Activated T-cell treated with anti-CD3 and anti-CD28 coated beads for 1 hour (primary cell): Measurements from ENCODE around the gene COL4A1.
"Not testable (repeated sequence)": the region's sequence is repeated elsewhere in the genome, so short reads cannot be mapped to it uniquely, and the experiment has no call there.

Experiments used
- DNase-seq: peaks from one replicate; pipeline ENCODE4 v3.0.0-alpha.2; 2020; ENCODE audit warnings: low read depth

COL4A1 gene

DNA sequence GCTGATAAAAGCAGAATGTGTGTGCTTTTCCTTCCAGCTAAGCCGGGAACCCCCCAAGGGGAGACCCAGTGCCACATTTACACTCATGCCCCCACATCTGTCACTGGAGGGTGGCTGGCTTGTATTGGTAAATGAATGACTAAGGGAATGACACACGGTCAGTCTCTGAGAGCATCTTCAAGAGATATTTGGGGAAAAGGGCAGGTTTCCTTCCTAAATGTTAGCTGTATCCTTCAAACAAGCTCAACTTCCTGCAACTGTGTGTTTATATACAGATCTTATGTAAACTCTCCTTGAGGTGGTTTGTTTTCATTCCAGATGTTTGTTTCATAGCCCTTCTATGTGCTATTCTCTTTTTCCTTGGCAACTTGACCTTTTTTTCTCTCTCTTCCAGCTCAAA lies 192.6 kb downstream of the COL4A1 start:
- DNase-seq: no peak

- DNase-seq: no peak
Observed at GRCh38 chr13:110113284-110113764, 193.6 kb downstream of the COL4A1 start.

DNA sequence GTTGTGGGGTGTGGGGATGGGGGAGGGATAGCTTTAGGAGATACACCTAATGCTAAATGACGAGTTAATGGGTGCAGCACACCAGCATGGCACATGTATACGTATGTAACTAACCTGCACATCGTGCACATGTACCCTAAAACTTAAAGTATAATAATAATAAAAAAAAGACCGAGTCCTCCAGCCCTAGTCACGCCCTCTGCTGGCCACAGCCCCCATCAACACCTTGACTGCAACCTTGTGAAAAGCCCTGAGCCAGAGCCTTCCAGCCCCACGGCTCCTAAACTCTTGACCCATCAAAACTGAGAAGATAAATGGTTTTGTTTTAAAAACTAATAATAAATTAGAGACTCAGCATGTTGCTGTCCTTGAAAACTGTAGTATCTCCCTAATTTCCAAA lies 194.6 kb downstream of the COL4A1 start:
- DNase-seq: not testable (repeated sequence)

- no peak for DNase-seq
Observed at GRCh38 chr13:110110783-110111182, 196.2 kb downstream of the COL4A1 start.

DNA sequence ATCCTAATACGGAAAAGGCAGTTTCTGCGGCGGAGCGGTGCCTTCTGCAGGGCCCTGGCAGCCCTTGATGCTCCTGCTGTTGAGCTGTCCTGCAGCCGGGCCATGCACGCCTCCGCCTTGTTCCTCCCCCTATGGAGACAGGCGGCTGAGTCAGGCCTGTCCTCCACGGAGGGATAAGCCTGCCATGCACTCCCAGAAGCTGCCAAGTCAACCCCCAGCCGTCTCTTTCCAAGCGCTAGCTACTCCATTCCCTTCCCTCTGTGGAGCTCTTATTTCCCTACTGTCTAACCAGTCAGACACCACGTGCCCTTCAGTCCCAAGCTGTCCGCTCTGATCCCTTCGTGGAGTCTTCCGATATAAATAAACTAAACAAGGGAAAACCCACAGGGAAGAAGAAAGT lies 197.0 kb downstream of the COL4A1 start:
- DNase-seq: no peak

DNA sequence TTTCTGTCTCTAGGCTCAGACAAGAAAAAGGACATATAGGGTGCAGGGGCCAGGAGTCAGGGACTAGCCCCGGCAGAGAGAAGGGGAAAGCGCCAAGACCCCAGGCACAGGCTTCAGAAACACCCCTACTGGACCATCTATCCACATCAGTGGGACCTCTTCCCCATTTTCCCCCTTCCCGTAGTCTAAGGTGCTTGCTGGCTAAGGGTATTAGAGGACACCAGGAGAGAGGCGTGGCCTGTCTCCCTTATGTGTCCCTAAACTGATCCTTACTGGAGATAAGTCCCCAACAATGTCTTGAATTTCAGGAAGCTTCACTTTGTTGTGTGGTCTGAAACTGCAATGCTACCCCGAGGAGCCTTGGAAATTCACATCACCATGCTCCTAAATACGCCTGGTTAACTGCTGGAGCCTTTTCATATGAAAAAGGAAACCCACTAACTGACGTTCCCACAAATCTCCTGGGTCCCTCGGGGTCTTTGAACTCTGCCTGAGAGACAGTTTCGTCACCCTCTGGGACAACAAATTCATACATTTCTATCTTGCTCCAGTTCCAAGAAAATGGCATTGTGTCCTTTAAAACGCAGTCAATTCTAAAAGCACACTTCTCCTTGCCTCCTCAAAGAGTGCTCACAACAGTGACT lies 197.7 kb downstream of the COL4A1 start:
- no peak for DNase-seq

DNA sequence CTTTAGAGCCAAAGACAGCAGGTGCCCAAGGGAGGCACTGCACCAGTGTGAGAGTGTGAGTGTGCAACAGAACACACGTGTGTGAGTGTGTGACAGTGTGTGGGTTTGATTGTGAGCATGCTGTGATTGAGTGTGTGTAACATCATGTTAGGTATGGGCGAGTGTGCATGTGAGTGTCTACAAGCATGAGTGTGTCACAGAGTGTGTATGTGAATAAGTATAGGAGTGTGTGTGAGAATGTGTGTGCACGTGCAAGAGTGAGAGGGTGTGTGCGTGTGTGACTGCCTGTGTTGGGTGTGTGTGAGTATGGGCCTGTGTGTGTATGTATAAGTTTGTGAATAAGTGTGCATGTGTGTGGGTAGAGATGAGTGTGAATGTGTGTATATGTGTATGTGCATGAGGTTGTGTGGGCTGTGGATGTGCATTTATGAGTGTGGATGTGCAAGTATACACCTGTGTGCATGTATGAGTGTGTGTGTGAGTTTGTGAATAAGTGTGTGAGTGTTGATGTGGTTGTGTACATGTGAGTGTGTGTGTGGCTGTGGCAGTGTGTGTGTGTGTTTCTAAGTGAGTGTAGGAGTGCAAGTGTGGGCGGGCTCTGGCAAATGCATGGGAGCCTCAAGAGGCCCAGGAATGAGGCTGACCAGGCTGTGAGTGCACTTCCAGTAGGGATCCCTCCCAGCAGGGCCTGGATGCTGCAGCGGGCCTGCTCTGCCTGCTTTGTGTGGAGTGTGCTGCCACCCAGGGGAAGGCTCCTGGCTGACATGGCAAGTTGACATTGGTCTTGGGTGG lies 198.4 kb downstream of the COL4A1 start:
- DNase-seq: no peak

GRCh38 chr13:110107568-110108347 lies 199.2 kb downstream of the COL4A1 start:
- DNase-seq: no peak

DNA sequence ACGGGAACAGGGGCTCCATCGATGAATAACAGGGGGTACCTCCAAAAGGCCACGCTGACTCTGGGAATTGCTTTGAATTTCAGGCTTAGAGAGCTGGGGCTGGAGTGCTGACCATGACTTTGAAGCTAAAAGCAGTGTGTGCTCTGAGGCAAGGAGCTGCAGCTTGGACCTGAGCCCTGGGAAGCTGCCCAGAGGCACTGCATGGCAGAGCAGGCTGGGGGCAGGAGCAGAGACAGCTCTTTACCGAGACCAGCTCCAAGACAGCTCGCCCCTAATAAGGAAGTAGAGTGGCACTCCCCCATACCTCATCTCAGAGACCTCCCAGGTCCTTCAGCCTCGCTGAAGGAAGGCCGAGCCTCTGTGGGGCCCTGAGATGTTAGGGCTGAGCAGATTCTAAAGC lies 200.2 kb downstream of the COL4A1 start:
- DNase-seq: no peak

GRCh38 chr13:110105136-110105535 lies 201.8 kb downstream of the COL4A1 start:
- DNase-seq: no peak

DNA sequence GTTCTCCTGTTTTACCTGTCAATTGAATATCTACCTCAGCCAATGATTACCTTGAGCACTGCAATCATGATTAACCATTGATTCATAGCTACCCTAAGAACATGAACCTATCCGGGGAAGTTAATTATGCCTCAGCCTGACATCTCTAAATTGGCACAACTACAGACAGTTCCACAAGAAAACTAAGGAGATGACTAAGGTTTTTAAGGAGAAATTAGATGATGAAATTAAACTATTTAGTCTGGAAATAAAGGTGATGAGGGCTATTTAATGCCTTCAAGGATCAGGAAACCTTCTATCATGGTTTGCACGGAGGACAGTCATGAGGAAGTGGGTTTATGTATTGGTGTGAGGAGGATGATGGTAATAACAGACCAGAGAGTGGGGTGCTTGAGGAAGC lies 203.4 kb downstream of the COL4A1 start:
- no peak for DNase-seq

DNA sequence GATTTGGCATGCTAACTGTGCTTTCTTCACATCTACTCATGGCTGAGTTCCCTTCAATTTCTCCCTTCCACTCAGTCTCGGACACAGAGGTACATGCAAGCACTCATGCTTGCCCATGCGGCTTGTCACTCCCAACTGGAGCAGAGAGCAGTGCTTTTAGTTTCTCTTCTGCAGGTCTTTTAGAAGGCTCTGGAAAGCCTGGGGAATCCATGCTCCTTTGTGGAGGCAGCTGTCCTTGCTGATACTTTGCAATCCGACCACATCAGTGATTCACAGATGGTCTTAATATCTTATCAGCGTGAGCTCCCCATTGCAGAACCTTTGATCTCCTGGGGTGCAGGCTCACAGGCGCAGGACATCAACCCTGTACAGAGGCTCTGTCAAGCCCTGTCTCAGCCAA lies 203.9 kb downstream of the COL4A1 start:
- no peak for DNase-seq

DNA sequence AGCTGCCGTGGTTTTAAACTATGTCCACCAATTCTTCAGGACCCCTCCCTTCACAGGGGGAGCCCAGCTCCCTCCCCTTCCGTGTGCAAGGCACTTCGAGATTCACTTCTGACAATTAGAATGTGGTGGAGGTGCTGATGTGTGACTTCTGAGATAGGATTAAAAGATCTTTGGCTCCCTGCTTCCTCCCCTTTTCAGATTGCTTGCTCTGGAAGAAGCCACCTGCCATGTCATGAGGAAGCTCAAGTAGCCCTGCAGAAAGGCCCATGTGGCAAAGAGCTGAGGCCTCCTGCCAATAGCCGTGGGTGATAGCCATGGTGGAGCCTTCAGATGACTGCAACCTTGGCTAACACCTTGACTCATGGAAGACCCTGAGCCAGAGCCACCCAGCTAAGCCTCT lies 204.9 kb downstream of the COL4A1 start:
- DNase-seq: no peak

DNA sequence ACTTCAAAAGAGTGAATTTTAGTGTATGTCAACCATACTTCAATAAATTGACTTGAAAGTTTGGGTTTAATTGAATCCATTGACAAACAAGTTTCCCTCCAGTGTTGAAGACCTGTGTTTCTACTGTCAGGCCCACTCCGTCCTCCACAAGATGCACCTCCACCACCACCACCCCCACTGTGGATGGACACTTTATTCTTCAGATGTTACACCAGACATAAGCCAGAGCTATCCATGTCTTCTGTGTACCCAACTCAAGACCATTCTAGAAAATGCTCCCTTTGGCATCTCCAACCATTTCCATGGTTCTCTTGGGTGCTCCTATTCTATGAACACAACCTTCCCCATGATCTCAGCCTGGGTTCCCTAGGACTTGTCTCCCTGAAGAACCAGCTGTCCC lies 207.0 kb downstream of the COL4A1 start:
- DNase-seq: no peak
